Measurements from ENCODE around the gene SDC3.
A peak's percentile ranks its signal among the peaks of the same experiment; 100 is the strongest.

SDC3 gene

DNA sequence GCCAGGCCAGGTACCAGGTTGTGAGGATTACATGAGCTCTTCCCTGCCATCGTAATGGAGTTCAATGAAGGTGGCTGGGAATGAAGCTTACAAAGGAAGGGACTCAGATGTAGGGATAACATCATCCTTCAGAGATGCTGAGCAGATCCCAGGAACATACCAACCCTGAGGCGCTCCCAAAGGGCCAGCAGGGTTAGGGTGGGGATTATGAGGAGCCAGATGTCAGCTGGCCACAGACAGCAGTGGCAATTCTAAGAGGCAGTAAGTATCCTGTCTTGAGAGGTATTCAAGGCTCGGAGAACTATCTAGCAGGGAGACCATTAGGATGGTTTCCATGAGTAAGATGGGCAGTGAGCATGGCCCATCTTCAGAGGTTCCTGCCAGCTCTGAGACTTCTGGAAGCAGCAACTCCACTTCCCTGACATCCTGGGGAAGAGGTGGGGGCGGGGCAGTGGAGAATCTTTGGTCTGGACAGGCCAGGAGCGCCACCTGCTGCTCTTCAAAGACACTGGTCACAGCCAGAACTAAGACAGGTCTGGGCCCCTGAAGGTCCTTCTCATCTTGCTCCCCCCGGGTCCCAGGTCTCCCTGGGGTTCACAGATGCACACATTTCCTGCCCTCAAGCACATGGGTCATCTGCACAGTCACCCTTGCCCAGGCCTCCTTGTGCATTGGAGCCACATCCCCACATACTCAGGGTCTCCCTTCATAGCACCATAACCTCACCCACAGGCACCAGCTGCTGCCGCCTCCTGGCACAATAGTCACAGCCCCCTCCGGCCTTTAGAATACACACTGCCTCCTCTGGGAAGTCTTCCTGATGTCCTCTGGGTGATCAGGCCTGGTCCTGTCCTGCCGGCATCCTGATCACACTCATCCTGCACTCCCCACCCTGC, 2.7 kb upstream of the SDC3 start:
- no peak overlapping the region for H3K4me3 ChIP-seq (replicated peaks; ENCODE audit: low read depth, low read length)
- H3K36me3 ChIP-seq (ENCODE audit: control insufficient read depth, insufficient read depth, low read length) = no peaks in the 10 kb centered on the region
- peak; percentile 43 for DNase-seq (ENCODE audit: extremely low read depth, insufficient read length)
- H3K27me3 ChIP-seq (replicated peaks; ENCODE audit: control insufficient read depth, insufficient read depth, low read length) = peaks cover 6% of the 10 kb centered on the region
- TF ChIP-seq, protein P1, sequence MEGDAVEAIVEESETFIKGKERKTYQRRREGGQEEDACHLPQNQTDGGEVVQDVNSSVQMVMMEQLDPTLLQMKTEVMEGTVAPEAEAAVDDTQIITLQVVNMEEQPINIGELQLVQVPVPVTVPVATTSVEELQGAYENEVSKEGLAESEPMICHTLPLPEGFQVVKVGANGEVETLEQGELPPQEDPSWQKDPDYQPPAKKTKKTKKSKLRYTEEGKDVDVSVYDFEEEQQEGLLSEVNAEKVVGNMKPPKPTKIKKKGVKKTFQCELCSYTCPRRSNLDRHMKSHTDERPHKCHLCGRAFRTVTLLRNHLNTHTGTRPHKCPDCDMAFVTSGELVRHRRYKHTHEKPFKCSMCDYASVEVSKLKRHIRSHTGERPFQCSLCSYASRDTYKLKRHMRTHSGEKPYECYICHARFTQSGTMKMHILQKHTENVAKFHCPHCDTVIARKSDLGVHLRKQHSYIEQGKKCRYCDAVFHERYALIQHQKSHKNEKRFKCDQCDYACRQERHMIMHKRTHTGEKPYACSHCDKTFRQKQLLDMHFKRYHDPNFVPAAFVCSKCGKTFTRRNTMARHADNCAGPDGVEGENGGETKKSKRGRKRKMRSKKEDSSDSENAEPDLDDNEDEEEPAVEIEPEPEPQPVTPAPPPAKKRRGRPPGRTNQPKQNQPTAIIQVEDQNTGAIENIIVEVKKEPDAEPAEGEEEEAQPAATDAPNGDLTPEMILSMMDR (IDR thresholded peaks at IDR 0.05; ENCODE audit: insufficient read depth, low read length, poor library complexity, severe bottlenecking) = peak; percentile 81

DNA sequence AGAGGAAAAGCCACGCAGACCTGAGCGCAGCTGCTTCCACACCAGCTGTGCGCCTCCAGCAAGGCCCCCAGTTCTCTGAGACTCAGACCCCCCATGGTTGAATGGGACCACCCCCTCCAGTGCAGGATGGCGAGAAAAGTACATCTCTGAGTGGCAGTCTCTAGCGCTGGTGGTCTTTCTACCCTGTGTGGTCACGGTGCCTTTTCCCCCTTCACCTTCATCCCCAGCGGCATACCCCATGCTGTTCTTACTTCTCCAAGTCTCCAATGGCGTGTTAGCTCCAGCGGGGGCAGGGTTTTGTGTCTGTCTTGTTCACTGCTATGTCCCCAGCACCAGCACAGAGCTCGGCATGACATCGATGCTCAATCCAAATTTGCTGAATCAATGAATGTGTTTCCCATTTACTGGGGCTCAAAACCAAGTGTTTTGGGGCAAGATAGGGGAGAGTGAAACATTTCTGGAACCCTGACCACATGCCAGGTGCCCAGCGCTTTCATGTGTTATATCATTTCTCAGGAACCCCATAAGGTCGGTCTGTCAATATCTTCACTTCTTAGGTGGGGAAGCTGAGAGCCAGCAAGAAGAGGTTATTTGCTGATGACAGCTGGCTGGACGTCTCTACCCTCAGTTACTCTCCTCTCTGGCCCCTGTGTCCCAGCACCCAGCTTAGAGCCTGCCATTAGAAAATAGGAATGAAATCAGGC, 959 bp upstream of the SDC3 start:
- TF ChIP-seq, protein P1 (IDR thresholded peaks at IDR 0.05; ENCODE audit: insufficient read depth, low read length, poor library complexity, severe bottlenecking) = no peak
- H3K4me3 ChIP-seq (replicated peaks; ENCODE audit: low read depth, low read length) = no peak overlapping the region
- no peak for DNase-seq (ENCODE audit: extremely low read depth, insufficient read length)
- H3K36me3 ChIP-seq (ENCODE audit: control insufficient read depth, insufficient read depth, low read length) = no peaks in the 10 kb centered on the region
- H3K27me3 ChIP-seq (replicated peaks; ENCODE audit: control insufficient read depth, insufficient read depth, low read length) = peaks cover 6% of the 10 kb centered on the region

DNA sequence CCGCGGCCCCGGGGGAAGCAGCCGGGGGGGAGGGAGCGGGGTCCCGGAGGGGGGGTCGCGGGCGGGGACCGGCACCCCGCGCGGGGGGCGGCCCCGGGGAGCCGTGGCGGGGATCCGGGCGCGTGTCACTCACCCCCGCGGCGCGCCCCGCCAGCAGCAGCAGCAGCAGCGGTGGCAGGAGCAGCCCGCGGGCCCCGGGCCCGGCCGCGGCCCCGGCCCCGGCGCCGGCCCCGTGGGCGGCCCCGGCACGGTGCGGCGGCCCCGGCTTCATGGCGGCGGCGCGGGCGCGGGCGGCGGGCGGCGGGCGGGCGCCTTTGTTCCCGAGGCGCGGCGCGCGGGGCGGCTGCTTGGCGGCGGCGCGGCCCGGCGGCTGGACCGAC, 252 bp downstream of the SDC3 start:
- TF ChIP-seq, protein P1 (IDR thresholded peaks at IDR 0.05; ENCODE audit: insufficient read depth, low read length, poor library complexity, severe bottlenecking) = no peak
- H3K4me3 ChIP-seq (replicated peaks; ENCODE audit: low read depth, low read length) = no peak overlapping the region
- DNase-seq (ENCODE audit: extremely low read depth, insufficient read length) = no peak
- H3K27me3 ChIP-seq (replicated peaks; ENCODE audit: control insufficient read depth, insufficient read depth, low read length) = peaks cover 6% of the 10 kb centered on the region
- no peaks in the 10 kb centered on the region for H3K36me3 ChIP-seq (ENCODE audit: control insufficient read depth, insufficient read depth, low read length)

DNA sequence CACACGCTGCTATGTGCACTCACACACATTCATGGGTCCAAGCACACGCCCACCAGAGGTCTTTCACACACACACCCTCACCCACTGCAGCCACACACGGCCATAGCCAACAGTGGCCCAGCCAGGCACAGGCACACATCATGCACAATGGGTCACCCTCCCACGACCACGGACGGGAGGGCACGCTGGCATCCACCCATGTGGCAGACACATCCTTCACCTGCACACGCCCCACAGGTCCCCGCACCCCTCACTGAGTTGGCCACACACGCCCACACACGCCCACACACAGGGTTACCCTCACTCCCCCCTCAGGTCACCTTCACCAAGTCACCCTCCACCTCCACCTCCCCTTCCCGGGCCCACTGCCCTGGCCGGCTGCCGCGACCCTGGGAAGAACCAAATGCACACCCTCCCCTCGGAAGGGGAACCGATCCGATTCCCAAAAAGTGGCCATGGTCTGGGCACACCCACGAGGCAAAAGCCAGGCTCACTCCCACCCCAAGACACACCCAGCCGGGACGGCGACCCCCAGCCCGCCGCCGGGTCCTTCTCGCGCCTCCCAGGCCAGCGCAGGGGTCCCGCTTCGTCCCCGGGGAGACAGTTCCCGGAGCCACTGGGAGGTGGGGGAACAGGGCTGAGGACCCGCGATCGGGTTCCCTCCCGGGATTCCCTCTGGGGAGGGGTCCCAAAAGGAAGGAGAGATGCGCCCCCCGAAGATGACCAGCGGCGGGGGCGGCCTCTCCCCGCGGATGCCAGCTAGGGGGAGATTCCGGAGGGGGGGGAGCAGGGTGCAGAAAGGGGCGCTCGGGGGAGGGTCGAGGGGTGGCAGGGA, 860 bp downstream of the SDC3 start:
- no peaks in the 10 kb centered on the region for H3K36me3 ChIP-seq (ENCODE audit: control insufficient read depth, insufficient read depth, low read length)
- TF ChIP-seq, protein P1 (IDR thresholded peaks at IDR 0.05; ENCODE audit: insufficient read depth, low read length, poor library complexity, severe bottlenecking) = no peak
- no peak overlapping the region for H3K4me3 ChIP-seq (replicated peaks; ENCODE audit: low read depth, low read length)
- H3K27me3 ChIP-seq (replicated peaks; ENCODE audit: control insufficient read depth, insufficient read depth, low read length) = peaks cover 6% of the 10 kb centered on the region
- DNase-seq (ENCODE audit: extremely low read depth, insufficient read length) = no peak

DNA sequence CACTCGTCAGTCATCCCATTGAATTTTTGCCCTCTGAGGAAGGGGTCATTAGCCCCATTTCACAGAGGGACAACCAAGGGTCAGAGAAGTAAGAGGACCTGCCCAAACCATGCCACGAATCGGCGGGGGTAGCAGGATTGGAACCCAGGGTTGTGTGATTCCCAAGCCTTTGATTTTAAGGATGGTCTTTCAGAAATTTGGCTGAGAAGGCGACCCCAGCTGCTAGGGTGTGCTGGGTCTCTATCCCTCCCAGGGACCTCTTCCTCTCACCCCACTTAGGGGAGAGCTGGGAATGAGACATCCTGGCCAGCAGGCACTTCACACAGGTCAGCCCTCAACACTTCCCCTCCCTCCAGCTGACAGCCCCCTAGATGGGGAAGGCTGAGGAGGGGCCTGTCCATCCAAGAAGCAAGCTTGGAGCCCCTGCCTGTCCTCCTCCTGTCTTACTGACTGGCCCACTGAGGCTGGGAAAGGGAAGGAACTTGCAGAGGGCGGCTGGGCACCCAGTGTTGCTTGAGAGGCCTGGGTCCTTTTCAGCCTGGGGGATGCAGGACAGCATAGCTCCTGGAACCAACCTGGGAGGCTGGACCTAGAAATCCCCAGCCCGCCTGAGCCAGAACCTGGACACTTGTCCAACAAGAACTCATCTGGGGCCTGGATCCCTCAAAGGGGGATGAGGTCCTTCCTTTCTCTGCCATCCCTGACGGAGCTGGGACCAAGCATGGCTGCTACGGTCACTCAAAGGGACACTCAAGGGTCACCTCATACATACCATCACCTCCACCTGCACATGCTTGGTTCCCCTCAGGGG, 1.7 kb downstream of the SDC3 start:
- TF ChIP-seq, protein P1 (IDR thresholded peaks at IDR 0.05; ENCODE audit: insufficient read depth, low read length, poor library complexity, severe bottlenecking) = no peak
- no peak for DNase-seq (ENCODE audit: extremely low read depth, insufficient read length)
- H3K36me3 ChIP-seq (ENCODE audit: control insufficient read depth, insufficient read depth, low read length) = no peaks in the 10 kb centered on the region
- peaks cover 6% of the 10 kb centered on the region for H3K27me3 ChIP-seq (replicated peaks; ENCODE audit: control insufficient read depth, insufficient read depth, low read length)
- no peak overlapping the region for H3K4me3 ChIP-seq (replicated peaks; ENCODE audit: low read depth, low read length)
